Right atrium auricular region (tissue), 2 donors: ENCODE results near the gene ENTR1. TPM values are rescaled to one million over a fixed set of nuclear protein-coding genes. Genes with fewer than 3 reads are reported as not detected.

Experiments
- DNase-seq: peaks from one replicate; pipeline ENCODE4 v3.0.0-alpha.2; 2019; ENCODE audit warnings: low spot score
- H3K27ac ChIP-seq, 2 donors: fragments of 200-600 bp; sonication (generic); 1 replicate in 1 of 2; 2 replicates in 1 of 2; pipeline ENCODE4 v1.5.1; 2016 to 2019
- H3K27me3 ChIP-seq, 2 donors: fragments of 200-600 bp; sonication (generic); one replicate each; pipeline versions ENCODE4 v1.5.1 to v1.6.0; 2017 to 2019
- H3K36me3 ChIP-seq: fragments of 200-600 bp; sonication (generic); one replicate; pipeline ENCODE4 v1.5.1; 2016
- H3K4me1 ChIP-seq, 2 donors: fragments of 200-600 bp; sonication (generic); one replicate each; pipeline versions ENCODE4 v1.5.1 to v1.6.0; 2017 to 2019
- H3K4me3 ChIP-seq, 2 donors: fragments of 200-600 bp; sonication (generic); 1 replicate in 1 of 2; 2 replicates in 1 of 2; pipeline ENCODE4 v1.5.1; 2017 to 2019; ENCODE audit warnings: mild to moderate bottlenecking in 1 of 2, moderate library complexity in 1 of 2
- H3K9me3 ChIP-seq, 2 donors: fragments of 200-600 bp; sonication (generic); one replicate each; pipeline ENCODE4 v1.5.1; 2019
- CTCF ChIP-seq, 2 donors: fragments of 200-600 bp; sonication (generic); IDR thresholded peaks; one replicate each; pipeline ENCODE4 v1.5.1; 2019; ENCODE audit warnings: antibody characterized with exemption in 2 of 2
- total RNA-seq, 2 donors: library from RNA; depleted of rRNA; stranded (reverse); fragments of >200 nt; gene quantifications; one replicate each; pipeline ENCODE4 v1.1.0, GENCODE V29; 2016

ENTR1 gene
- total RNA-seq, 2 donors from 2014 or later, result 10.3 to 17.6 TPM

DNA sequence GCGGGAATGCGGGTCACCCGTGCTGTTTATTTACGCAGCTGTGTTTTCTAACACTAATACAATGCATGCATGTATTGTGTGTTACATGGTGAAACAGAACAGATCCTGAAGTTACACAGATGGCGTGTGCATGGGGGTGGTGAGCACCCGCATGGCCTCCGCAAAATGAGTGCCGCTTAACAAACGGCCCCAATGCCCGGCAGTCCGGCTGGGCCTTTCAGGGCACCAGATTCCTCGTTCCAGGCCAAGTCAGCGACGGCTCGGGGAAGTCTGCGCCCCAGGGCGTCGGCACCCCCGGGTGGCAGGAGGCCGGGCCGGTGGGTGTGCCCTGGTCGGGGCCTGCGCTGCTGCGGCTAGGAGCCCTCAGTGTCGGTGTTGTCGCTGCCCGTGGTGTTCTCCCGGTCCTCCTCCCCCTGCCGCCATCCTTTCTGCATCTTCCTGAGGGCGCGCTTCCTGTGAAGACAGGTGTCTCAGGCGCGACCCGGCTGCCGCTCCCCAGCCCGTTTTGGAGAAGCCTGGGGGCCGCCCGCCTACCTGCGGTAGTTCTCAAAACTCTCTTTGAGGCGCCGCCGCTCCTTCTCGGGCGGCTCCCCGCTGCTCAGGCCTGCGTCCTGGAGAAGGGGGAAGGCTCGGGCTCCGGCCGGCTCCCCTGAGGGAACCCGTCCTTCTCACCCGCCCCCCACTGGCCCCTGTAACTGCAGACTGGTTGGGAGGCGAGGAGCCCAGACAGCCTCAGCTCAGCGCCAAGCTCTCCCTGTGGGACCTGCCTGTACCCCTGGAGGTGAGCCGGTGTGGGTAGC is 46.3 kb downstream of the ENTR1 start:
- DNase-seq, result no peak
- Histone ChIP-seq H3K27me3 (no peaks in the 10 kb centered on the region), H3K27ac (no peak overlapping the region), H3K4me3 (peak overlapping the region in 1 of 2 donors; percentile 78), H3K4me1 (peaks cover 0 to 41% of the 10 kb centered on the region in 2 donors), H3K36me3 (no peaks in the 10 kb centered on the region), H3K9me3 (no peaks in the 10 kb centered on the region)
- TF ChIP-seq CTCF (IDR thresholded peaks at IDR 0.05), result peak in 1 of 2 donors; percentile 38

DNA sequence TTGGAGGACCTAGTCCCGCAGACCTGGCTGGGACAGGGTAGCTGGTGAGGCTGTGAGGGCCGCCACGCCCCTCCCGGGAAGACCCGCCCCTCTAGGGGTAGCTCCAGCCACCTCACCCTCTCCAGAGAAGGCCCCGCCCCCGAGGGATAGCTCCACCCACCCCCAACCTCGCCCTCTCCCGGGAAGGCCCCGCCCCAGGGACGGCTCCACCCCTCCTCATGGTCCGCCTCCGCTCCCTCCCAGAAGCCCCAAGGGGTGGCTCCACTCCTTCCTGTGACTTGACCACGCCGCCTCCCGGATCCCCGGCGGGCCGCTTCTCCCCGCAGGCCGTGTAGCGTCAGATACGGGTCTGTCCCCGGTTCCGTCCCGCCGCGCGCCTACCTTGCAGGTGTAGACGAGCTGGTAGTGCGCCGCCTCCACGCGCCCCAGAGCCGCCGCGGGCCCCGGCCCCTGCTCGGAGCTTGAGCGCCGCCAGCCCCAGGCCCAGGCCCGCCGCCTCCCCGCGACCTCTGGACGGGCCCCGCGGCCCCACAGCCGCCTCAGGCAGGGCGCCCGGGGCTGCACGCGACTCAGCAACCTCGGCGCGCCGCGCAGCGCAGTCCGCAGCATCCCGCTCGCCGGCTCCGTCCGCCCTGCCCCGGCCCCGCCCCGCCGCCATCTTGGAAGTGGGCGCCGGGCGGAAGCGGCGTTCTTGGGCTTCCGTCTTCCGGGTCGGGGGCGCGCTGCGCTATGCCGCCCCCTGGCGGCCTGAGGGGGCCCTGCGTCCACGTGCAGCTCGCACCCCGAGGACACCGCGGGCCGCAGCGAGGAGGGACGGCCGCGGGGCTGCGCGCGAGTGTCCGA is 47.1 kb downstream of the ENTR1 start, which contains the start of gene DNLZ:
TSS of gene DNLZ (minus strand) at position 639 of the 843 bp plus-strand sequence. CDS start at position 609, 30 bp downstream.
- no peaks in the 10 kb centered on the region for H3K27me3 ChIP-seq
- peak; percentile 97 for TF ChIP-seq CTCF (IDR thresholded peaks at IDR 0.05)
- no peaks in the 10 kb centered on the region for H3K9me3 ChIP-seq
- H3K36me3 ChIP-seq, result peaks cover 4% of the 10 kb centered on the region
- peak; percentile 94 for DNase-seq
- H3K4me1 ChIP-seq, result peaks cover 0 to 41% of the 10 kb centered on the region in 2 donors
- peak within 1 kb of the TSS; percentile 83 to 89 for H3K27ac ChIP-seq
- H3K4me3 ChIP-seq, result peak within 1 kb of the TSS; percentile 65 to 78

GRCh38 chr9:136362450-136362784 is 48.0 kb downstream of the ENTR1 start:
- no peak for TF ChIP-seq CTCF (IDR thresholded peaks at IDR 0.05)
- no peak overlapping the region for H3K4me3 ChIP-seq

DNA sequence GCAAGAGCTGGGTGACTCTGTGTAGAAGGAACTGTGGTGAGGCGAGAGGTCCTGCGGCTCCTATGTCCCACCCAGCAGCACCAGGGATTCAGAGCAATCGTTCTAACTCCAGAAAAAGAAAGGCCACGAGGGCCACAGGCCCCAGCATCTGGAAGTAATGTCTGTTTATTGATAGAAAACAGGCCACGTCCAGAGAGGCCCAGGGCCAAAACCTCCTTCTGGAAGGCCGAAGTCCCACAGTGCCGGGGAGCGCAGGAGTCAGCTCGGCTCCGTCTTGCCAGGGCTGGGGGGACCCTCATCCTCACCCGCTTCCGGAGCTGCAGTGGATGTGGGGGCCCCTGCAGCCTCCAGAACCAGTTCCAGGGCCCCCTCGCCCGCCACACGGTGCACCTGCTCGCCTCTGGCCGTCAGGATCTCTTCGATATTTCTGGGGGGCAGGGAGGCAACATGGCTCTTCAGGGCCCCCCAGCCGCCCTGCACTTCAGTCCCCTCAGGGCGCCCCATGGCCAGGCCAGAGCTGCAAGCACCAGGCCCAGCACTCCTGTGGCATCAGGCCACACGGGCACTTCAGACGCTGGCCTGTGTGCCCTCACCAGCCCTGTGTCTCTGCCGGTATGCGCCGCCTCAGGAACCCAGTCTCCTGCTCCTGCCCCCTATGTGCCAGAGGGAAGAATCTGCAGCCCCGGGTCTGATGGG is 48.5 kb downstream of the ENTR1 start:
- Histone ChIP-seq H3K4me1 (peaks cover 0 to 41% of the 10 kb centered on the region in 2 donors), H3K4me3 (no peak overlapping the region), H3K36me3 (peaks cover 10% of the 10 kb centered on the region), H3K27me3 (no peaks in the 10 kb centered on the region), H3K27ac (peak overlapping the region; percentile 27 to 83), H3K9me3 (no peaks in the 10 kb centered on the region)
- no peak for DNase-seq
- no peak for TF ChIP-seq CTCF (IDR thresholded peaks at IDR 0.05)

More at GRCh38 chr9:136362450-136362784, 48.0 kb downstream of the ENTR1 start:
- Histone ChIP-seq H3K36me3 (peaks cover 9% of the 10 kb centered on the region), H3K27ac (peak overlapping the region; percentile 83 to 89), H3K27me3 (no peaks in the 10 kb centered on the region), H3K4me1 (peaks cover 0 to 41% of the 10 kb centered on the region in 2 donors), H3K9me3 (no peaks in the 10 kb centered on the region)
- no peak for DNase-seq

DNA sequence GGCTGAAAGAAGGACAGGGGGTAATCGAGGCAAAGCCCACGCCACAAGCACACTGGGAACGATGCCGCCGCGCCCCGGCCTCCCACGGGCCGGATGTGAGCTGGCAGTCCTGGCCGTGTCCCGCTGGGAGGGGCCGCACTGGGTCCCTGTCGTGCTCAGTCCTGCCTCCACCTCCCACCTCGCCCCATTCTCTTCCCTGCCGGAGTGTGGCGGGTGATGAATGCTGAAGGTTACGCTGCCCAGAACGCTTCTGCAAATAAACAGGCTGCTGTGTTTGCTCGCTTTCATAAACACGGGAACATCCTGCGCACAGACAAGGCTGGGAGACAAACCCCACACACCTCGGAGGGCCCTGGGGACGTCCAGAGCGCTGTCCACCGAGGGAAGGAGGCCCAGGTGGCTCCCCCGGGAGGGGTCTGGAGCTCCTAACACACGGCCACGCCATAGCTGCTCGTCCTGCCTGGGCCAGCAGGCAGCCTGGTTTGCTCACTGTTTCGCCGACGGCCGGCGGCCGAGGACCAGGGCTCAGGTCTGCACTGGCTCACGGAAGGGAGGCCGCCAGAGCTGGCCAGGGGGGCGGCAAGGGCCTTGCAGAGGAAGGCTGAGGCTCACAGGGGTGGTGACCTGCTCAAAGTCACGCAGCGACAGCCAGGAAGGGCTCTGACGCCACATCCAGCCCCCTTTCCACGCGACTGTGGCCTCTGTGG is 49.2 kb downstream of the ENTR1 start:
- Histone ChIP-seq H3K4me3 (no peak overlapping the region), H3K9me3 (no peaks in the 10 kb centered on the region), H3K4me1 (peaks cover 0 to 43% of the 10 kb centered on the region in 2 donors), H3K27me3 (no peaks in the 10 kb centered on the region), H3K36me3 (peaks cover 17% of the 10 kb centered on the region), H3K27ac (peak overlapping the region; percentile 27 to 83)
- DNase-seq, result no peak
- TF ChIP-seq CTCF (IDR thresholded peaks at IDR 0.05), result no peak
